H1 (cell line): ENCODE measurements around the gene SLC6A6. TPM values are rescaled to one million over a fixed set of nuclear protein-coding genes. Genes with fewer than 3 reads are reported as not detected.

Source experiments
- CTCF ChIA-PET: fragments of 300-600 bp; sonication (Branson Sonifier 250); formaldehyde crosslinking; loops from one replicate; lab custom pipeline; 2021; ENCODE audit not compliant: partially characterized antibody; lab: Charles Lee
- POLR2A ChIA-PET: fragments of 300-600 bp; sonication (Branson Sonifier 250); formaldehyde crosslinking; loops from one replicate; lab custom pipeline; 2021; ENCODE audit warnings: inconsistent platforms; ENCODE audit not compliant: partially characterized antibody; lab: Charles Lee
- DNase-seq, 2 experiments: peaks; one replicate each; pipeline versions ENCODE4 v3.0.0 to v3.0.0-alpha.2; 2010 to 2022; ENCODE audit warnings: low spot score in 2 of 2, low read depth in 1 of 2, mixed read lengths in 1 of 2
- FAIRE-seq: peaks from 2 replicates; lab custom pipeline; 2011; peaks lifted over from hg19 to GRCh38; lab: Jason Lieb, UNC
- H2AFZ ChIP-seq: 2 replicates; pipeline ENCODE4 v1.8.1; 2012; ENCODE audit warnings: low read length, inconsistent platforms
- H2AK5ac ChIP-seq: 2 replicates; pipeline ENCODE4 v1.6.1; 2013; ENCODE audit warnings: low read depth, low read length
- H2BK120ac ChIP-seq: replicated peaks from 2 replicates; pipeline ENCODE3; 2013; ENCODE audit warnings: low read depth, low read length, inconsistent platforms
- H2BK12ac ChIP-seq: 2 replicates; pipeline ENCODE4 v1.6.1; 2013; ENCODE audit warnings: low read depth, low read length
- H2BK15ac ChIP-seq: 2 replicates; pipeline ENCODE4 v1.6.1; 2013; ENCODE audit warnings: low read length
- H2BK20ac ChIP-seq: 2 replicates; pipeline ENCODE4 v1.6.1; 2013; ENCODE audit warnings: low read length
- H2BK5ac ChIP-seq: 2 replicates; pipeline ENCODE4 v1.6.1; 2013; ENCODE audit warnings: low read depth, low read length
- H3K14ac ChIP-seq: 2 replicates; pipeline ENCODE4 v1.6.1; 2013; ENCODE audit warnings: inconsistent platforms; ENCODE audit not compliant: insufficient read length
- H3K18ac ChIP-seq: 2 replicates; pipeline ENCODE4 v1.6.1; 2013; ENCODE audit warnings: low read length; ENCODE audit errors: extremely low read depth
- H3K23ac ChIP-seq: 2 replicates; pipeline ENCODE4 v1.6.1; 2013; ENCODE audit warnings: inconsistent platforms; ENCODE audit not compliant: insufficient read length
- H3K23me2 ChIP-seq: 2 replicates; pipeline ENCODE4 v1.6.1; 2013; ENCODE audit warnings: low read depth, low read length
- H3K27ac ChIP-seq: 2 replicates; pipeline ENCODE4 v1.6.1; 2011; ENCODE audit warnings: low read depth, low read length, inconsistent platforms
- H3K27me3 ChIP-seq, 4 experiments: replicated peaks in 1 of 4; 1 replicate in 1 of 4; 2 replicates in 3 of 4; pipeline versions ENCODE4 v1.6.1 to v1.8.1; 2011 to 2013; ENCODE audit warnings: low read length in 3 of 4, mild to moderate bottlenecking in 3 of 4, inconsistent platforms in 2 of 4, mixed read lengths in 2 of 4, moderate library complexity in 1 of 4; ENCODE audit not compliant: control insufficient read depth in 3 of 4, insufficient read depth in 3 of 4; ENCODE audit errors: extremely low read depth in 1 of 4
- H3K36me3 ChIP-seq, 4 experiments: 2 replicates each; pipeline versions ENCODE4 v1.6.1 to v1.8.1; 2011 to 2013; ENCODE audit warnings: mild to moderate bottlenecking in 4 of 4, low read length in 3 of 4, moderate library complexity in 2 of 4, control low read depth in 1 of 4, inconsistent platforms in 1 of 4; ENCODE audit not compliant: insufficient read depth in 4 of 4, control insufficient read depth in 2 of 4
- H3K4ac ChIP-seq: replicated peaks from 2 replicates; pipeline ENCODE3; 2013; ENCODE audit warnings: low read length, low read depth, mixed read lengths, inconsistent platforms; ENCODE audit not compliant: insufficient read length
- H3K4me1 ChIP-seq, 4 experiments: replicated peaks in 1 of 4; 1 replicate in 1 of 4; 2 replicates in 3 of 4; pipeline versions ENCODE4 v1.6.1 to v1.8.1; 2011 to 2013; ENCODE audit warnings: low read length in 3 of 4, inconsistent platforms in 2 of 4, mixed read lengths in 1 of 4; ENCODE audit not compliant: insufficient read depth in 4 of 4, control insufficient read depth in 3 of 4
- H3K4me2 ChIP-seq, 2 experiments: 2 replicates each; pipeline versions ENCODE4 v1.6.1 to v1.8.1; 2011 to 2013; ENCODE audit warnings: low read depth in 2 of 2, low read length in 2 of 2, control low read depth in 1 of 2, inconsistent platforms in 1 of 2, mild to moderate bottlenecking in 1 of 2; ENCODE audit not compliant: insufficient read depth in 1 of 2
- H3K4me3 ChIP-seq, 4 experiments: fragments of 200-600, 300-600 bp in 1 of 4; sonication (generic), shearing (Covaris generic), sonication (Bioruptor Twin) in 1 of 4; 2 replicates each; pipeline versions ENCODE4 v1.5.1 to v1.8.1; 2011 to 2016; ENCODE audit warnings: low read length in 4 of 4, low read depth in 3 of 4, control low read depth in 2 of 4, inconsistent platforms in 2 of 4, mild to moderate bottlenecking in 2 of 4, mixed read lengths in 1 of 4, moderate library complexity in 1 of 4; ENCODE audit not compliant: insufficient read depth in 2 of 4; ENCODE audit errors: extremely low read depth in 1 of 4
- H3K56ac ChIP-seq: replicated peaks from 2 replicates; pipeline ENCODE3; 2013; ENCODE audit warnings: low read depth, mild to moderate bottlenecking, mixed read lengths, low read length, inconsistent platforms; ENCODE audit not compliant: insufficient read length
- H3K79me1 ChIP-seq: 2 replicates; pipeline ENCODE4 v1.6.1; 2013; ENCODE audit warnings: low read depth, low read length, control low read depth
- H3K79me2 ChIP-seq, 2 experiments: 2 replicates each; pipeline versions ENCODE4 v1.6.1 to v1.8.1; 2012 to 2013; ENCODE audit warnings: low read length in 2 of 2, mild to moderate bottlenecking in 2 of 2, inconsistent platforms in 1 of 2; ENCODE audit not compliant: insufficient read depth in 2 of 2, control insufficient read depth in 1 of 2
- H3K9ac ChIP-seq, 4 experiments: replicated peaks in 1 of 4; 1 replicate in 1 of 4; 2 replicates in 3 of 4; pipeline versions ENCODE4 v1.6.1 to v1.8.1; 2011 to 2013; ENCODE audit warnings: low read depth in 3 of 4, low read length in 3 of 4, control low read depth in 2 of 4, mild to moderate bottlenecking in 2 of 4, moderate library complexity in 2 of 4, inconsistent platforms in 1 of 4; ENCODE audit errors: extremely low read depth in 1 of 4
- H3K9me3 ChIP-seq, 2 experiments: 2 replicates each; pipeline versions ENCODE4 v1.6.1 to v1.8.1; 2012 to 2013; ENCODE audit warnings: mild to moderate bottlenecking in 2 of 2, moderate library complexity in 2 of 2, control low read depth in 1 of 2, inconsistent platforms in 1 of 2, low read depth in 1 of 2, low read length in 1 of 2, mixed read lengths in 1 of 2; ENCODE audit not compliant: insufficient read depth in 2 of 2
- H4K20me1 ChIP-seq, 2 experiments: replicated peaks in 1 of 2; 2 replicates each; pipeline versions ENCODE3 to v1.8.1; 2011 to 2013; ENCODE audit warnings: inconsistent platforms in 2 of 2, low read length in 2 of 2, mild to moderate bottlenecking in 1 of 2; ENCODE audit not compliant: insufficient read depth in 2 of 2, control insufficient read depth in 1 of 2
- H4K5ac ChIP-seq: 2 replicates; pipeline ENCODE4 v1.6.1; 2013; ENCODE audit warnings: low read length, low read depth, mixed read lengths, inconsistent platforms; ENCODE audit not compliant: insufficient read length
- H4K8ac ChIP-seq: 2 replicates; pipeline ENCODE4 v1.8.0; 2013; ENCODE audit warnings: mild to moderate bottlenecking, moderate library complexity, low read length, inconsistent platforms; ENCODE audit not compliant: insufficient read depth; ENCODE audit errors: extremely low read depth
- H4K91ac ChIP-seq: replicated peaks from 2 replicates; pipeline ENCODE3; 2013; ENCODE audit warnings: low read length, mixed read lengths, inconsistent platforms; ENCODE audit not compliant: insufficient read length
- GTF2F1 ChIP-seq: IDR thresholded peaks from 2 replicates; pipeline ENCODE4 v1.6.1; 2012; ENCODE audit warnings: low read depth, low read length, improper control_type of control experiment, borderline replicate concordance
- KDM5A ChIP-seq: fragments of 200-600 bp; IDR thresholded peaks from 2 replicates; pipeline ENCODE4 v1.7.1; 2012; ENCODE audit warnings: mild to moderate bottlenecking, low read length, inconsistent platforms, mixed read lengths
- PHF8 ChIP-seq: fragments of 200-600 bp; sonication (generic); conservative IDR thresholded peaks from 2 replicates; pipeline ENCODE4 v1.7.1; 2012; ENCODE audit warnings: low read depth, mild to moderate bottlenecking, inconsistent platforms, low read length, moderate library complexity
- TEAD4 ChIP-seq: IDR thresholded peaks from 2 replicates; pipeline ENCODE4 v1.6.1; 2012; ENCODE audit warnings: low read depth, low read length, inconsistent platforms, mixed read lengths
- WGBS, 2 experiments: shearing (Covaris generic) in 1 of 2; methylation state at CpG; one replicate each; pipeline versions ENCODE4 v1.1.6 to v1.1.7; 2013 to 2015; ENCODE audit warnings: low lambda C conversion rate in 2 of 2, mixed read lengths in 2 of 2, inconsistent platforms in 1 of 2, low coverage in 1 of 2, missing lambda C conversion rate in 1 of 2; ENCODE audit not compliant: insufficient replicate concordance in 2 of 2, insufficient coverage in 1 of 2, insufficient read length in 1 of 2; ENCODE audit errors: extremely low coverage in 1 of 2, missing lambda C conversion rate in 1 of 2; 5-methylcytosine and 5-hydroxymethylcytosine counted together
- polyA plus RNA-seq, 7 experiments: library from polyadenylated mRNA; depleted of rRNA in 3 of 7; stranded (reverse) in 5 of 7; unstranded in 2 of 7; fragments of >200 nt in 5 of 7; fragments of 200-250 nt in 2 of 7; gene quantifications; 1 replicate in 5 of 7; 2 replicates in 1 of 7; 4 replicates in 1 of 7; pipeline versions ENCODE4 v1.2.1 to v1.2.3, GENCODE V29; 2011 to 2013; ENCODE audit warnings: missing spikeins in 2 of 7, mixed read lengths in 2 of 7
- total RNA-seq: library from RNA; stranded (reverse); fragmentation: NEBNext Ultra II Directional; extraction: Animal tissue kit (Norgen Biotek cat#: 25700); gene quantifications from 2 replicates; pipeline ENCODE4 v1.2.1, GENCODE V29; 2021

Gene SLC6A6
- total and polyA plus RNA-seq, 2 of the 8 experiments (the other 6 are each of a cell fraction or from before 2014, with no cell fraction given): 66.2 to 144 TPM

DNA sequence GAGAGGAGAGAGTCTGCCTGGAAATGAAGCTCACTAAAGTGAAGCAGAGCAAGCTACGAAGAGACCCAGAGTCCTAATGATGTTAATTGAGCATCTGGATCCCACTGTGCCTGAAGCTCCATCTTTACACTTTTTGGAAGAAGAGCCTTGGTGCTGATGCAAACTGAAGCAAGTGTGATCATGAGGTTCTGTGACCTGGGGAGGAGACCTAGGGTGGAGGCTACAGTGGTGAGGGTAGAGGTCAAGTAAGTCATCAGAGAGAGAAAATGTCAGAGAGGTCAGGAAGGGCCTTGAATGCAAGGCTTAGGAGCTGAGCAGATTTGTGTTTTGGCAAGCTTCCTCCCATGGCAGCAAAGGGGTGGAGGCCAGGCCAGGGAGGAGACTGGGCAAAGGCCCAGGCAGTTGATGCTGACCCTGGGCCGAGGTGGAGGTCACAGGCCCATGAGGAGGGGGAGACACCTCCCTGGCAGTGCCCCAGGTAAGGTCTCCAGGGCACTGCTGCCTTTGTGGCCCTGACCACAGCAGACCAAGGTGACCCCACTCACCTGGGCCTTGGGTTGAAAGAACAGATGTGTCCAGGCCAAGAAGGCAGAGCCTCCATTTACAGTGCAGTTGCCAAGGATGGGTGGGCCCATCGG lies 136.2 kb downstream of the SLC6A6 start:
- POLR2A ChIA-PET: interaction anchor here (1.0 kb wide), 1 partner anchor 11 kb away, joined by 3 read pairs; no protein-coding TSS in a partner anchor
- no peak overlapping the region for H3K4me2 ChIP-seq
- no peak overlapping the region for H3K27ac ChIP-seq

More for the DNA sequence above, 136.2 kb downstream of the SLC6A6 start:
- Histone ChIP-seq H3K79me1 (no peaks in the 10 kb centered on the region; the same call in 1 of the 2 replicates), H3K9me3 (no peaks in the 10 kb centered on the region), H3K14ac (no peak overlapping the region), H4K91ac (no peak overlapping the region), H3K23ac (no peak overlapping the region), H3K18ac (no peak overlapping the region), H3K4me3 (no peak overlapping the region), H3K9ac (no peak overlapping the region), H2AK5ac (peak overlapping the region; percentile 42; the same call in 1 of the 2 replicates), H2BK5ac (no peak overlapping the region), H3K23me2 (0 out of 2 replicates have a peak, but pooled peaks cover 2% of the 10 kb centered on the region), H2BK20ac (0 out of 2 replicates have a peak overlapping the region, but pooled peaks have one; percentile 2), H4K20me1 (no peaks in the 10 kb centered on the region), H3K56ac (no peak overlapping the region), H2BK12ac (peak overlapping the region; percentile 55; the same call in 1 of the 2 replicates), H4K8ac (no peak overlapping the region), H2AFZ (no peak overlapping the region), H3K36me3 (no peaks in the 10 kb centered on the region), H2BK15ac (0 out of 2 replicates have a peak overlapping the region, but pooled peaks have one; percentile 67), H3K4me1 (peaks cover 3 to 32% (median 21%) of the 10 kb centered on the region in 4 experiments), H4K5ac (no peak overlapping the region), H2BK120ac (no peak overlapping the region), H3K27me3 (no peaks in the 10 kb centered on the region), H3K4ac (no peak overlapping the region), H3K79me2 (no peaks in the 10 kb centered on the region)
- TF ChIP-seq TEAD4 (no peak), GTF2F1 (no peak), KDM5A (no peak), PHF8 (no peak)
- CTCF ChIA-PET: interaction anchor here (0.8 to 12.2 kb wide), 7 partner anchors 9 to 881 kb away, joined by 3 to 171 read pairs (median 3); no protein-coding TSS in a partner anchor
- WGBS, 2 experiments: 84% methylated on average over 3 of the region's 3 CpGs; no CpG with 5 or more reads in 1 of the 2 experiments
- DNase-seq: no peak
- FAIRE-seq: no peak
